Lower lobe of right lung (tissue), 2 donors: ENCODE measurements around the gene GPHA2. TPM values are rescaled to one million over a fixed set of nuclear protein-coding genes. Genes with fewer than 3 reads are reported as not detected.

Experiments
- ATAC-seq, 2 donors: fragments of 200-7000 bp; cut with Tn5 transposase; one replicate each; pipeline ENCODE4 v1.9.1; 2020 to 2022; ENCODE audit warnings: mild to moderate bottlenecking in 2 of 2, moderate library complexity in 2 of 2
- DNase-seq: peaks from one replicate; pipeline ENCODE4 v3.0.0-alpha.2; 2020
- H3K27ac ChIP-seq: fragments of 200-600 bp; one replicate; pipeline ENCODE4 v1.8.0; 2022
- H3K27me3 ChIP-seq: fragments of 200-600 bp; one replicate; pipeline ENCODE4 v1.8.0; 2022; ENCODE audit warnings: low read depth
- H3K36me3 ChIP-seq: fragments of 200-600 bp; one replicate; pipeline ENCODE4 v1.8.0; 2022; ENCODE audit warnings: mild to moderate bottlenecking
- H3K4me1 ChIP-seq: fragments of 200-600 bp; one replicate; pipeline ENCODE4 v1.8.0; 2022
- H3K4me3 ChIP-seq: fragments of 200-600 bp; one replicate; pipeline ENCODE4 v1.8.0; 2022; ENCODE audit warnings: mild to moderate bottlenecking
- H3K9me3 ChIP-seq: fragments of 200-600 bp; one replicate; pipeline ENCODE4 v1.8.0; 2022
- intact Hi-C: fragments of 100-400 bp; cut with DNase I; formaldehyde crosslinking; loops from one replicate; pipeline ENCODE4 v1.11.0; 2022
- total RNA-seq: library from RNA; stranded (reverse); fragmentation: NEBNext Ultra II Directional; extraction: Animal tissue kit (Norgen Biotek cat#: 25700); gene quantifications from one replicate; pipeline ENCODE4 v1.2.1, GENCODE V29; 2021
- TF ChIP-seq, protein P1 (sequence below): fragments of 200-600 bp; IDR thresholded peaks from one replicate; pipeline ENCODE4 v1.8.0; 2022; ENCODE audit warnings: antibody characterized with exemption, mild to moderate bottlenecking
- donor health status: DM: no; HTN: yes; CAD: no; lungs with severe emphysema.

The GPHA2 gene
- total RNA-seq, 1 donor from 2014 or later, result not detected

DNA sequence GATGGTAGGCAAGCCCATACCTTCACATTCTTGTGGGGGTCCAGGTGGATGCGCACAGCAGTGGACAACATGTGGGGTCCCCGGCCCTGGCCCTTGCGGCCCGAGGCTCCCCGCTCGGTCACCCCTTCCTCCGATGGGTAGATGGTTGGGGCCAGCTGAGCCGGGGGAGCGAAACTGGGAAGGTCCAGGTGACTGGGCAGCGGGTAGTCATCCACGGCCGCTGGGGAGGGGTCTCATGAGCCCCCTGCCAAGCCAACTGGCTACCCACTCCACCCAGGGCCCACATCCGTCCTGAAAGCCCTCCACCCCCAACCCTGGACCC is 29.4 kb downstream of the GPHA2 start:
- ATAC-seq (no peak), DNase-seq (no peak)
- Histone ChIP-seq H3K9me3 (no peaks in the 10 kb centered on the region), H3K27ac (no peak overlapping the region), H3K4me3 (no peak overlapping the region), H3K4me1 (no peaks in the 10 kb centered on the region), H3K27me3 (no peaks in the 10 kb centered on the region), H3K36me3 (peaks cover 100% of the 10 kb centered on the region)
- TF ChIP-seq, protein P1, sequence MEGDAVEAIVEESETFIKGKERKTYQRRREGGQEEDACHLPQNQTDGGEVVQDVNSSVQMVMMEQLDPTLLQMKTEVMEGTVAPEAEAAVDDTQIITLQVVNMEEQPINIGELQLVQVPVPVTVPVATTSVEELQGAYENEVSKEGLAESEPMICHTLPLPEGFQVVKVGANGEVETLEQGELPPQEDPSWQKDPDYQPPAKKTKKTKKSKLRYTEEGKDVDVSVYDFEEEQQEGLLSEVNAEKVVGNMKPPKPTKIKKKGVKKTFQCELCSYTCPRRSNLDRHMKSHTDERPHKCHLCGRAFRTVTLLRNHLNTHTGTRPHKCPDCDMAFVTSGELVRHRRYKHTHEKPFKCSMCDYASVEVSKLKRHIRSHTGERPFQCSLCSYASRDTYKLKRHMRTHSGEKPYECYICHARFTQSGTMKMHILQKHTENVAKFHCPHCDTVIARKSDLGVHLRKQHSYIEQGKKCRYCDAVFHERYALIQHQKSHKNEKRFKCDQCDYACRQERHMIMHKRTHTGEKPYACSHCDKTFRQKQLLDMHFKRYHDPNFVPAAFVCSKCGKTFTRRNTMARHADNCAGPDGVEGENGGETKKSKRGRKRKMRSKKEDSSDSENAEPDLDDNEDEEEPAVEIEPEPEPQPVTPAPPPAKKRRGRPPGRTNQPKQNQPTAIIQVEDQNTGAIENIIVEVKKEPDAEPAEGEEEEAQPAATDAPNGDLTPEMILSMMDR, result no peak
- intact Hi-C loops, result no loop called here

DNA sequence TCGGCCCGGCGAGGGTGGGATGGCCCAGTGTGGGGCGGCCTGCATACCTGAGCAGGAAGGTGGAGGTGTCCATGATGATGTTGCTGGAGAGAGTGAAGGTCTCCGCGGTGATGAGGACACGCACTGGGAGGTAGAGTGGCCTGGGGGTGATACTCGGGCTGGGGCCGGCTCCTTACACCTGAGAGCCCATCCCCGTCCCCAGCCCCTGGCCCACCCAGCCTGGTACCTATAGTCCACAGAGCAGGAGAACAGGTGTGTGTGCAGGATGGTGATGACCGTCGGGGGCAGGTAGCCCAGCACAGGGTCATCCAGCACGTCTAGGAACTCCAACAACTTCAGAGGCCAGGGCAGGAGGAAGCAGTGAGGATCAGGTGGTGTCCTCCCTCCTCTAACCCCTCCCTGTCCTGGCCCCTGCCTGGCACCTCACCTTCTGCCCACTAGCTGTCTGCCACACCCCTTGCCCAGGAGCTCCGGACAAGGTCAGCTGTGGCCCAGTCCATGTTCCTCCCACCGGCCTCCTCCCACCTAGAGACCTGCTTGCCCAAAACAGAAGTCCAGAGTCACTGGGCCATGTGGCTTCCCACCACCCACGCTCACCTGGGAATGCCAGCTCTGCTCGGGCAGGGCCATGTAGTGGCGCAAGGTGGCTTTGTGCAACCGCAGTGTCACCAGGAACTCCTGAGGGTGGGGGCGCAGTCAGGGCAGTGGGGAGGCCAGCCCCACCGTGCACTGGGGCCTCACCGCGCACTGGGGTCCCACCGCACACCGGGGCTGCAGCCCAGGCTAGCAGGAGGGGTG is 30.0 kb downstream of the GPHA2 start:
- Histone ChIP-seq H3K27ac (no peak overlapping the region), H3K4me1 (no peaks in the 10 kb centered on the region), H3K9me3 (no peaks in the 10 kb centered on the region), H3K27me3 (no peaks in the 10 kb centered on the region), H3K4me3 (no peak overlapping the region), H3K36me3 (peaks cover 100% of the 10 kb centered on the region)
- intact Hi-C loops, result no loop called here
- no peak for ATAC-seq
- TF ChIP-seq, protein P1, result no peak
- DNase-seq, result no peak

DNA sequence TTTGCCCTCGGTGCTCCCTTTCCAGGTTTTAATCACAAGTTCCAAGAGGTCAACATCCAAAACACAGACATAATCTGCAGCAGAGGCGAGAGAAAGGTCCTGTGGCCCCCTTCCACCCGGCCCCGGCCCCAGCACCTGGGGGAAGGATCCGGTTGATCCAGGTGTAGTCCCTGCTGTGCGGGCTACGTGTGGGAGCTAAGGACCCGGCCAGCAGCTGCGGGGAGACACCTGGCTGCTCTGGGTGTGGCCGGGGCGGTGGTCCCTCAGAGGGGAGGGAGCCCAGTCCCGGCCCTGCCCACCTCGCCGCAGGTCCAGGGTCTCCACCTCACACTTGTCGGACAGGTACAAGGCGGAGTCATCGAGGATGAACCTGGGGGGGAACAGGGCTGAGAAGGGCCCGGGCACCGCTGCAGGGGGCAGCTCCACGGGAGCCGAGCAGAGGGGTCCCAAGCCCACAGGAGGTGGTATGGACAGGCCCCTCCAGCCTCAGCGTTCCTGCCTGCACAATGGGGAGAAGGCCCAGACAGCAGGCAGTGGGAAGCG is 32.3 kb downstream of the GPHA2 start:
- no peak for ATAC-seq
- Histone ChIP-seq H3K27ac (no peak overlapping the region), H3K36me3 (peaks cover 95% of the 10 kb centered on the region), H3K4me3 (no peak overlapping the region), H3K4me1 (no peaks in the 10 kb centered on the region), H3K9me3 (no peaks in the 10 kb centered on the region), H3K27me3 (no peaks in the 10 kb centered on the region)
- no peak for DNase-seq
- intact Hi-C loops, result no loop called here
- TF ChIP-seq, protein P1, result no peak

DNA sequence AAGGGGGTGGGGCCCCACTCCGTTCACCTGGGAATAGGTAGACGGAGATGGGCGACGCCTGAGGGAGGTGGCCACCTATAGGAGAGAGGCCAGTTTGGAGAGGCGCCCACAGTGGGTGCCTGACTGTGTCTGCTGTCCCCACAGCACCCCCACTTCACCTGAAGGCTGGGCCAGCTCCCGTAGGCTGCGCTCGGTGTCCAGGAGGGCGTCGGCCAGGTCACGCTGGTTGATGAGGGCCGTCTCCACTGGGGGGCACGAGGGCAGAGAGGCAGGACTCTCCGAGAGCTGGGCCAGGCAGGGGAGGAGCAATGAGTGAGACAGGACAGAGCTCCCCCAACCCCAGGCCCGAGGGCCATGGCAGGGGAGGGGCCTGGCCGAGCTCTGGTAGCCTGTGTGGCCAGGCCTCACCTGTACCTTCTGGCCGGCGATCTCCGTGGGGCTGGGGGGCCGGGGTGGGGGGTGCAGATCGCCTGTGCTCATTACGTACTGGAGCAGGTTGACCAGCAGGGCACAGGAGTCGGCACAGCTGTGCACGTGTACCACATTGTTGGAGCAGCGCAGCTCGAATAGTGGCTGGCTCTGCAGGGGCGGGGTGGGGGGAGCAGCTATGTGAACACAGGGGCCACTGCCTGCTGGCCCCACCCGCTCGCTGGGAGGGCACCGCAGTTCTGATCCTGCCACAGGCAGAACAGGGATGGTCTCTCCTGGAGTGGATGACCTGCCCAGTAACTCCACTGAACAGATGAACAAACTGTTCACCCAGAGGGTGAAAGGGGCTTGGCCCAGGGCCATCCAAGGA is 33.4 kb downstream of the GPHA2 start:
- Histone ChIP-seq H3K27me3 (no peaks in the 10 kb centered on the region), H3K27ac (no peak overlapping the region), H3K4me1 (no peaks in the 10 kb centered on the region), H3K9me3 (no peaks in the 10 kb centered on the region), H3K36me3 (peaks cover 95% of the 10 kb centered on the region), H3K4me3 (no peak overlapping the region)
- TF ChIP-seq, protein P1, result no peak
- intact Hi-C loops, result no loop called here
- ATAC-seq, result no peak
- peak; percentile 36 for DNase-seq

DNA sequence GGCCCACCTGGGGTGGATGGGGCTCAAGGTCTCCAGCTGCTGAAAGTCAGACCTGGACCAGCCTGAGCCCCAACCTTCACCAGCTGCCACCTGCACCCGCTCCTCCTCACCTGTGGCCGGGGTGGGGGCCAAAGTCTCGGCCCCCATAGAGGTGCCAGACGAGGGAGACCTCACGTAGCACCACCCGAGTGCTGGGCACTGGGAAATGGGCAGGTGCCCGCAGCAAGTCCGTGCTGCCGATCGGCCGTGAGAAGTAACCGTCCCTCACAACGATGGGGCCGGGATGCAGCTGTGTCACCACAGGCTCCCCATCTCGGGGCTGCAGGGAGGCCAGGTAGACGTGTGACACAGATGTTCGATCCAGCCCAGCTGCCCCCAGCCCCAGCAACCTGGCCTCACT is 34.9 kb downstream of the GPHA2 start:
- Histone ChIP-seq H3K36me3 (peaks cover 95% of the 10 kb centered on the region), H3K27ac (no peak overlapping the region), H3K27me3 (no peaks in the 10 kb centered on the region), H3K9me3 (no peaks in the 10 kb centered on the region), H3K4me1 (no peaks in the 10 kb centered on the region), H3K4me3 (no peak overlapping the region)
- DNase-seq (no peak), ATAC-seq (no peak)
- TF ChIP-seq, protein P1, result no peak
- intact Hi-C loops, result no loop called here
